ENCODE data around the gene CFD. TPM values are rescaled to one million over a fixed set of nuclear protein-coding genes. Genes with fewer than 3 reads are reported as not detected.
"Not testable (repeated sequence)": the region's sequence is repeated elsewhere in the genome, so short reads cannot be mapped to it uniquely, and the experiment has no call there.

The CFD gene
- total RNA-seq, 4 donors from 2014 or later, result 339 to 1,037 (median 506) TPM

- no peak overlapping the region for H3K27ac ChIP-seq
- H3K9me3 ChIP-seq, result no peaks in the 10 kb centered on the region
- WGBS, 2 donors, result 81 to 100% methylated on average over 3 to 12 of the region's 26 CpGs
- H3K4me3 ChIP-seq (replicated peaks in 1 of 3), result no peak overlapping the region
- no peak for TF ChIP-seq POLR2A (IDR thresholded peaks at IDR 0.05)
- TF ChIP-seq CTCF (IDR thresholded peaks at IDR 0.05), result no peak
- H3K27me3 ChIP-seq, result no peaks in the 10 kb centered on the region
- peaks cover 6% of the 10 kb centered on the region in 2 donors for H3K4me1 ChIP-seq
- intact Hi-C loops (cut with DNase I), result no loop called here
- DNase-seq, result no peak
- peaks cover 20 to 21% of the 10 kb centered on the region in 2 donors for H3K36me3 ChIP-seq
These were observed 30.3 kb downstream of the CFD start for GRCh38 chr19:889662-890295.

- Histone ChIP-seq H3K9me3 (no peaks in the 10 kb centered on the region), H3K27me3 (no peaks in the 10 kb centered on the region), H3K4me3 (replicated peaks in 1 of 3) (no peak overlapping the region), H3K4me1 (peaks cover 6% of the 10 kb centered on the region in 2 donors), H3K27ac (no peak overlapping the region), H3K36me3 (peaks cover 14 to 15% of the 10 kb centered on the region in 2 donors)
- no peak for TF ChIP-seq POLR2A (IDR thresholded peaks at IDR 0.05)
- TF ChIP-seq CTCF (IDR thresholded peaks at IDR 0.05), result no peak
- WGBS, 2 donors, result 89 to 90% methylated on average over 14 to 18 of the region's 18 CpGs
- no peak for DNase-seq
- intact Hi-C loops (cut with DNase I), result no loop called here
These were observed 31.4 kb downstream of the CFD start for GRCh38 chr19:890831-891230.

GRCh38 chr19:891421-892200 lies 32.1 kb downstream of the CFD start:
- intact Hi-C loops (cut with DNase I); H3K27me3 ChIP-seq; H3K9me3 ChIP-seq; H3K27ac ChIP-seq; DNase-seq; H3K4me1 ChIP-seq: not testable (repeated sequence)
- Histone ChIP-seq H3K4me3 (replicated peaks in 1 of 3) (peak overlapping the region in 1 of 3 donors; percentile 78), H3K36me3 (peaks cover 6 to 13% of the 10 kb centered on the region in 2 donors)
- 84 to 87% methylated on average over 21 to 25 of the region's 50 CpGs for WGBS, 2 donors

- peaks cover 6 to 8% of the 10 kb centered on the region in 2 donors for H3K36me3 ChIP-seq
- peaks cover 6% of the 10 kb centered on the region in 2 donors for H3K4me1 ChIP-seq
- no peaks in the 10 kb centered on the region for H3K27me3 ChIP-seq
- intact Hi-C loops (cut with DNase I), result no loop called here
- peak overlapping the region; percentile 71 to 94 (median 90) for H3K27ac ChIP-seq
- DNase-seq, result no peak
- TF ChIP-seq CTCF (IDR thresholded peaks at IDR 0.05), result no peak
- no peak for TF ChIP-seq POLR2A (IDR thresholded peaks at IDR 0.05)
- peak overlapping the region; percentile 36 to 83 (median 78) for H3K4me3 ChIP-seq (replicated peaks in 1 of 3)
- no peaks in the 10 kb centered on the region for H3K9me3 ChIP-seq
- WGBS, 2 donors, result 6 to 7% methylated on average over 15 to 20 of the region's 27 CpGs
These were observed 32.9 kb downstream of the CFD start for GRCh38 chr19:892243-892893.

GRCh38 chr19:892894-893689 lies 33.6 kb downstream of the CFD start, which contains the start of the genes MED16 and RNU6-9:
Gene MED16 (minus strand): TSS chr19:893187. CDS start chr19:891131, 2,056 bp downstream.
Gene RNU6-9 (plus strand): TSS chr19:893484.
- intact Hi-C loops (cut with DNase I), result no loop called here
- 1 to 2% methylated on average over 24 to 25 of the region's 69 CpGs for WGBS, 2 donors
- Histone ChIP-seq H3K4me3 (replicated peaks in 1 of 3) (peak within 1 kb of the TSS; percentile 36 to 83 (median 78)), H3K27me3 (no peaks in the 10 kb centered on the region), H3K36me3 (peaks cover 5 to 6% of the 10 kb centered on the region in 2 donors), H3K9me3 (no peaks in the 10 kb centered on the region), H3K4me1 (peaks cover 6% of the 10 kb centered on the region in 2 donors), H3K27ac (peak within 1 kb of the TSS; percentile 71 to 94 (median 90))
- no peak for TF ChIP-seq CTCF (IDR thresholded peaks at IDR 0.05)
- peak in 1 of 2 donors; percentile 71 for TF ChIP-seq POLR2A (IDR thresholded peaks at IDR 0.05)
- DNase-seq, result peak; percentile 93
